A549 (cell line): Measurements from ENCODE around the gene NDUFB10. TPM values are rescaled to one million over a fixed set of nuclear protein-coding genes. Genes with fewer than 3 reads are reported as not detected.

Experiments
- ATAC-seq, 2 experiments: fragments of 200-7000 bp in 1 of 2; fragments of >200 bp in 1 of 2; cut with Nextera tagmentation in 1 of 2; cut with Tn5 transposase in 1 of 2; 3 replicates each; pipeline versions ENCODE4 v1.8.0 to v1.9.1; 2018 to 2020; ENCODE audit warnings: mild to moderate bottlenecking in 1 of 2, moderate library complexity in 1 of 2
- CTCF ChIA-PET: fragments of 300-600 bp; sonication (Branson Sonifier 250); formaldehyde crosslinking; extraction: SDS; loops from one replicate; lab custom pipeline; 2021; ENCODE audit warnings: antibody characterized with exemption, inconsistent platforms; lab: Yijun Ruan, JAX
- POLR2A ChIA-PET: fragments of 350-600 bp; formaldehyde crosslinking; extraction: SDS; loops from one replicate; lab custom pipeline; 2021; ENCODE audit warnings: antibody characterized with exemption, inconsistent platforms; lab: Yijun Ruan, JAX
- DNase-seq, 2 experiments: peaks; one replicate each; pipeline versions ENCODE4 v3.0.0 to v3.0.0-alpha.2; 2011 to 2016; ENCODE audit warnings: low read depth in 1 of 2, low spot score in 1 of 2
- FAIRE-seq: peaks from 2 replicates; lab custom pipeline; 2011; peaks lifted over from hg19 to GRCh38; lab: Jason Lieb, UNC
- H3K27ac ChIP-seq, 2 experiments: fragments of >200 bp; sonication (Bioruptor Twin); formaldehyde crosslinking; 3 replicates each; pipeline ENCODE4 v1.5.1; 2016 to 2017
- H3K4me1 ChIP-seq: fragments of >200 bp; sonication (Bioruptor Twin); formaldehyde crosslinking; 3 replicates; pipeline ENCODE4 v1.6.1; 2016
- H3K4me2 ChIP-seq: fragments of >200 bp; sonication (Bioruptor Twin); formaldehyde crosslinking; 3 replicates; pipeline ENCODE4 v1.6.1; 2016
- H3K4me3 ChIP-seq: fragments of >200 bp; sonication (Bioruptor Twin); formaldehyde crosslinking; 3 replicates; pipeline ENCODE4 v1.5.1; 2016
- H3K9me3 ChIP-seq: fragments of >200 bp; sonication (Bioruptor Twin); formaldehyde crosslinking; 3 replicates; pipeline ENCODE4 v1.6.1; 2016
- CEBPB ChIP-seq, 2 experiments: fragments of >200 bp in 1 of 2; sonication (Bioruptor Twin) in 1 of 2; formaldehyde crosslinking in 1 of 2; IDR thresholded peaks; 2 replicates each; pipeline ENCODE4 v1.6.1; 2012 to 2016
- E2F6 ChIP-seq: IDR thresholded peaks from 2 replicates; pipeline ENCODE4 v1.6.1; 2012; ENCODE audit warnings: low read depth, borderline replicate concordance
- EHF ChIP-seq: fragments of 250-450 bp; sonication (Bioruptor Pico); IDR thresholded peaks from 2 replicates; pipeline ENCODE4 v1.5.0; 2020; ENCODE audit warnings: mild to moderate bottlenecking
- FOSL2 ChIP-seq, 2 experiments: fragments of 450-650 bp in 1 of 2; fragments of >200 bp in 1 of 2; sonication (Bioruptor Twin) in 1 of 2; formaldehyde crosslinking; IDR thresholded peaks; 2 replicates each; pipeline versions ENCODE4 v1.5.0 to v1.6.1; 2016 to 2020; ENCODE audit warnings: mild to moderate bottlenecking in 1 of 2, moderate library complexity in 1 of 2
- HDAC2 ChIP-seq: fragments of 200-600 bp; sonication (generic); IDR thresholded peaks from 2 replicates; pipeline ENCODE4 v1.6.1; 2016
- HEYL ChIP-seq: fragments of 250-450 bp; sonication (Bioruptor Pico); IDR thresholded peaks from 2 replicates; pipeline ENCODE4 v1.8.0; 2021; ENCODE audit warnings: mild to moderate bottlenecking, moderate library complexity
- HOXB13 ChIP-seq: fragments of 250-450 bp; sonication (Bioruptor Pico); IDR thresholded peaks from 2 replicates; pipeline ENCODE4 v1.5.0; 2020; ENCODE audit warnings: low read depth, mild to moderate bottlenecking, moderate library complexity
- HOXB5 ChIP-seq: fragments of 250-450 bp; sonication (Bioruptor Pico); IDR thresholded peaks from 2 replicates; pipeline ENCODE4 v1.5.0; 2020; ENCODE audit warnings: mild to moderate bottlenecking, moderate library complexity
- JUN ChIP-seq, 2 experiments: fragments of >200 bp; sonication (Bioruptor Twin); formaldehyde crosslinking; IDR thresholded peaks; 2 replicates in 1 of 2; 3 replicates in 1 of 2; pipeline ENCODE4 v1.6.1; 2016 to 2017
- MYC ChIP-seq: IDR thresholded peaks from 2 replicates; pipeline ENCODE4 v1.6.1; 2012; ENCODE audit warnings: mild to moderate bottlenecking, inconsistent platforms, low read length, improper control_type of control experiment, borderline replicate concordance
- SMC3 ChIP-seq: fragments of >200 bp; sonication (Bioruptor Twin); formaldehyde crosslinking; IDR thresholded peaks from 3 replicates; pipeline ENCODE4 v1.6.1; 2018; ENCODE audit warnings: inconsistent platforms
- TP53 ChIP-seq: fragments of 250-450 bp; sonication (Bioruptor Pico); IDR thresholded peaks from 2 replicates; pipeline ENCODE4 v1.5.0; 2021; ENCODE audit warnings: mild to moderate bottlenecking, moderate library complexity
- ZC3H11A ChIP-seq: fragments of 450-650 bp; IDR thresholded peaks from 2 replicates; pipeline ENCODE4 v1.6.1; 2014; ENCODE audit warnings: antibody characterized with exemption, mild to moderate bottlenecking
- ZNF302 ChIP-seq: fragments of 250-450 bp; sonication (Bioruptor Pico); IDR thresholded peaks from 2 replicates; pipeline ENCODE4 v1.9.0; 2021; ENCODE audit warnings: inconsistent platforms, mild to moderate bottlenecking, moderate library complexity
- ZSCAN20 ChIP-seq: fragments of 250-450 bp; sonication (Bioruptor Pico); IDR thresholded peaks from 2 replicates; pipeline ENCODE4 v1.8.0; 2022; ENCODE audit warnings: mild to moderate bottlenecking, moderate library complexity
- WGBS: methylation state at CpG from one replicate; pipeline ENCODE4 v1.1.6; 2017; ENCODE audit errors: missing lambda C conversion rate; 5-methylcytosine and 5-hydroxymethylcytosine counted together
- polyA plus RNA-seq, 4 experiments: library from polyadenylated mRNA; depleted of rRNA in 3 of 4; stranded (reverse); fragments of >200 nt; fragmentation: RNase III in 1 of 4; extraction: RNeasy Plus Mini Kit Qiagen cat#74134 plus additional on column Dnase treatment in 1 of 4; gene quantifications; 2 replicates in 3 of 4; 3 replicates in 1 of 4; pipeline ENCODE4 v1.2.3, GENCODE V29; 2011 to 2017
- TF ChIP-seq, protein P1 (sequence below): IDR thresholded peaks from 2 replicates; pipeline ENCODE4 v1.6.1; 2012
- TF ChIP-seq, protein P2 (sequence below): fragments of 450-650 bp; IDR thresholded peaks from 2 replicates; pipeline ENCODE4 v1.6.1; 2014; ENCODE audit warnings: antibody characterized with exemption
- TF ChIP-seq, protein P3 (sequence below): fragments of >200 bp; sonication (Bioruptor Twin); formaldehyde crosslinking; IDR thresholded peaks from 3 replicates; pipeline ENCODE4 v1.6.1; 2016
- TF ChIP-seq, protein P4 (sequence below): fragments of >200 bp; sonication (Bioruptor Twin); formaldehyde crosslinking; IDR thresholded peaks from 3 replicates; pipeline ENCODE4 v1.5.1; 2016

Gene NDUFB10
- polyA plus RNA-seq, 2 of the 4 experiments (the other 2 are of a cell fraction): 198 to 389 TPM

DNA sequence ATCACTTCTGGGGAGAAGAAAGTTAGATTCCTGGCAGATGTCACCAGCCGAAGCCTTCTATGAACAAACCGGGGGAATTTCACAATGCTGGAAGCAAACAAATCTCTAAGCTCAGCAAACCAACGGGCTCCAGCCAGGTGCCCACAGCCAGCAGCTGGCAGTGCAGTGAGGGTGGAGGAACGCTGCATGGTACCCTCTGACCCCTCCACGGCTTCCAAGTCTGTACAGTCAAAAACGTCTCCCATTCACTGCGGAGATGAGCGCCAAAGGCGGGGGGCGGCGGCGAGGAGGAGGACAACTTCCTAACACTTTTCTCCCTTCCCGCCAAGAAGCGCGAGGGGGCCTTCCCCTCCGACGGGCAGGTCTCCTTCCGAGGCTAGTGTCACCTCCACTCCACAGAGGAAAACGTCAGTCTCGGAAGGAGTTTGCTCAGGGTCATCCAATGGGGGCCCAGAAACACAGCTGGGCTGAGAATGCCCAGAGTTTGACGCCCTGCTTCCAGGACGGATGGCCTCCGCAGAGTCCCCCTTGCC, 49.4 kb downstream of the NDUFB10 start:
- Histone ChIP-seq H3K4me2 (peak overlapping the region; percentile 91), H3K9me3 (no peaks in the 10 kb centered on the region), H3K4me1 (peaks cover 52% of the 10 kb centered on the region), H3K27ac (peak overlapping the region; percentile 95 to 98), H3K4me3 (peak overlapping the region; percentile 94)
- 3% methylated on average over 19 of the region's 23 CpGs for WGBS
- FAIRE-seq (no peak), ATAC-seq (no peak), DNase-seq (no peak)
- TF ChIP-seq ZNF302 (no peak), CEBPB (IDR thresholded peaks at IDR 0.05) (0 out of 4 replicates have a peak, but pooled peaks of 1 of the 2 experiments have one; percentile 25), EHF (CRISPR knock-in tag) (no peak), TP53 (CRISPR knock-in tag) (0 out of 2 replicates have a peak, but pooled peaks have one; percentile 33), E2F6 (peak; percentile 95)
- TF ChIP-seq, protein P1, sequence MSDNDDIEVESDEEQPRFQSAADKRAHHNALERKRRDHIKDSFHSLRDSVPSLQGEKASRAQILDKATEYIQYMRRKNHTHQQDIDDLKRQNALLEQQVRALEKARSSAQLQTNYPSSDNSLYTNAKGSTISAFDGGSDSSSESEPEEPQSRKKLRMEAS: peak; percentile 69
- TF ChIP-seq, protein P2, sequence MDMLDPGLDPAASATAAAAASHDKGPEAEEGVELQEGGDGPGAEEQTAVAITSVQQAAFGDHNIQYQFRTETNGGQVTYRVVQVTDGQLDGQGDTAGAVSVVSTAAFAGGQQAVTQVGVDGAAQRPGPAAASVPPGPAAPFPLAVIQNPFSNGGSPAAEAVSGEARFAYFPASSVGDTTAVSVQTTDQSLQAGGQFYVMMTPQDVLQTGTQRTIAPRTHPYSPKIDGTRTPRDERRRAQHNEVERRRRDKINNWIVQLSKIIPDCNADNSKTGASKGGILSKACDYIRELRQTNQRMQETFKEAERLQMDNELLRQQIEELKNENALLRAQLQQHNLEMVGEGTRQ: no peak
- CTCF ChIA-PET: interaction anchor here (0.9 to 11.3 kb wide), 7 partner anchors 14 to 138 kb away, joined by 3 to 196 read pairs (median 4); partner anchors contain the start of genes GFER, NOXO1 and SYNGR3
- POLR2A ChIA-PET: interaction anchor here (0.7 to 1.4 kb wide), 3 partner anchors 25 to 146 kb away, joined by 3 to 4 read pairs (median 4); partner anchors contain the start of genes GFER, RPS2 and TRAF7

DNA sequence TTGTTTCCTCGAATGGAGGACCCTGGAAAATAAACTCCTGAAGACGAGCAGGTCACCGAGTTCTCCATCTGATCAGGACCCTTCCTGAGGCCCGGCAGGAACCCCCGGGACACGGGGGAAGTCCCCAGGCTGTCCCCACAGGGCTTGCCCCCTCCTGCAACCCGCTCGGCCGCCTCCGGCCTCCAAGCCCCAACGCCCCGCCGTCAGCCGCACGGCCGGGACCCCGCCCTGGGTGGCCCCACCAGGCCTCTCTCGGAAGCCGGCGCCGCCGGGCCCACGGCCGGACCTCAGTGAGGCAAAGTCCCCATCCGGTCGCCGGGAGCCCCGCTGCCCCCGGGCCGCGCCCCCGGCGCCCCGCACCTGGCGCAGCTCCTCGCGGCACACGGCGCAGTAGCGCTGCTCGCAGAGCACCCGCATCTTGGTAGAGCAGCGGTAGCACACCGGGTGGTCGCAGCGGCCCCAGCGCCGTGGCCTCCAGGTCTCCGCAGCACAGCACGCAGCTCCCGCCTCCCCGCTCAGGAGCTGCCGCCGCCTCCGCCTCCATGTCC, 49.9 kb downstream of the NDUFB10 start:
- POLR2A ChIA-PET: interaction anchor here (1.3 kb wide), 1 partner anchor 146 kb away, joined by 4 read pairs; the partner anchor contains the start of gene TRAF7
- Histone ChIP-seq H3K4me3 (peak overlapping the region; percentile 94), H3K9me3 (no peaks in the 10 kb centered on the region), H3K27ac (peak overlapping the region; percentile 95 to 98)
- CTCF ChIA-PET: interaction anchor here (0.9 to 11.3 kb wide), 5 partner anchors 13 to 138 kb away, joined by 3 to 196 read pairs (median 11); partner anchors contain the start of genes GFER, NOXO1 and SYNGR3
- DNase-seq: no peak
- WGBS: 3% methylated on average over 11 of the region's 55 CpGs
- ATAC-seq: peak in 1 of 2 experiments; percentile 35; a peak in 4 of 6 replicates
- TF ChIP-seq, protein P1: 0 out of 2 replicates have a peak, but pooled peaks have one; percentile 7
- TF ChIP-seq FOSL2 (IDR thresholded peaks at IDR 0.05) (no peak), FOSL2 (CRISPR knock-in tag; IDR thresholded peaks at IDR 0.05) (no peak), SMC3 (no peak)
- TF ChIP-seq, all 56 proteins: peak for 1
- peak overlapping the region; percentile 91 for H3K4me2 ChIP-seq
- FAIRE-seq: no peak
- peaks cover 53% of the 10 kb centered on the region for H3K4me1 ChIP-seq

DNA sequence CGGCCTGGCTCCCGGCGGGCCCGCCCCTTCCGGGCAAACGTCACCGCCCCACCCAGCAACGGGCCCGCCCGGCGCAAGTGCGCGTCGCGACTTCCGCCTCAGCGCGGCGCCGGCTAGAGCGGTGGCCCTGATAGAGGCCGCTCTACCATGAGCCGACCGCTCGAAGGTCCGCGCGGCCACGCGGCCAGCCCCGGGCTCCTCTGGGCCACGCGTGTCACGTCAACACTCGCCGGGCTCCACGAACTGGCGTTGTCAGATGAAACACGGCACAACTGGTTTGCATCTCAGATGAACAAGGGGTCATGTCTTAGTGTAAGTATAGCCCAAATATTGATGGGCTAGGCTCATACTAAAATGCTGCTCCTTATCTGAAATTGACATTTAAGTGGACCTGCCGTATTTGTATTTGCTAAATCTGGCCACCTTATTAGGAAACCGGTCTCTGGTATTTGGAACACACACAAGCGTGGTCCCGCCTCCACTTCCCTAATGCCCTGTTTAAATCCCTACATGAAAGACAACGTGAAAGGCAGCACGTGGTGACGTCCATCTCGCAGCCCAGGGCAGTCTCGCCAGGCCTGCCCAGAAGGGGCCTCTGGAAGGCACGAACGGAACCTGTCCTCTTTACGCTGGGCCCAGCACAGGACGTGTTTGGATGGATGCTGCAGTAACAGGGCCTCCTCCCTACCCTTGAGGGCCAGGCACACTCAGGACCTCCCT, 50.6 kb downstream of the NDUFB10 start, which contains the start of gene ZNF598:
Gene ZNF598, minus strand, starts transcription at position 31 of the 720 bp plus-strand sequence.
- peak; percentile 89 to 90 for ATAC-seq
- POLR2A ChIA-PET: no interaction called here
- no peak for FAIRE-seq
- peak within 1 kb of the TSS; percentile 94 for H3K4me3 ChIP-seq
- WGBS: 16% methylated on average over 18 of the region's 52 CpGs
- no peaks in the 10 kb centered on the region for H3K9me3 ChIP-seq
- CTCF ChIA-PET: interaction anchor here (5.4 to 11.3 kb wide), 2 partner anchors 14 to 21 kb away, joined by 41 to 196 read pairs; partner anchors contain the start of genes GFER, NOXO1 and SYNGR3
- DNase-seq: peak; percentile 84 to 93
- H3K4me1 ChIP-seq: peaks cover 53% of the 10 kb centered on the region
- H3K27ac ChIP-seq: peak within 1 kb of the TSS; percentile 95 to 98
- H3K4me2 ChIP-seq: peak within 1 kb of the TSS; percentile 91
- TF ChIP-seq ZSCAN20 (CRISPR knock-in tag): 0 out of 2 replicates have a peak, but pooled peaks have one; percentile 25
- TF ChIP-seq MYC: peak; percentile 91
- TF ChIP-seq HOXB5 (CRISPR knock-in tag): peak; percentile 54; the same call in 1 of the 2 replicates
- TF ChIP-seq, protein P2: peak; percentile 60
- no peak for TF ChIP-seq HDAC2
- TF ChIP-seq HOXB13: peak; percentile 73; the same call in 1 of the 2 replicates
- no peak for TF ChIP-seq HEYL (CRISPR knock-in tag)
- TF ChIP-seq, protein P1: peak; percentile 97
- TF ChIP-seq, protein P3, sequence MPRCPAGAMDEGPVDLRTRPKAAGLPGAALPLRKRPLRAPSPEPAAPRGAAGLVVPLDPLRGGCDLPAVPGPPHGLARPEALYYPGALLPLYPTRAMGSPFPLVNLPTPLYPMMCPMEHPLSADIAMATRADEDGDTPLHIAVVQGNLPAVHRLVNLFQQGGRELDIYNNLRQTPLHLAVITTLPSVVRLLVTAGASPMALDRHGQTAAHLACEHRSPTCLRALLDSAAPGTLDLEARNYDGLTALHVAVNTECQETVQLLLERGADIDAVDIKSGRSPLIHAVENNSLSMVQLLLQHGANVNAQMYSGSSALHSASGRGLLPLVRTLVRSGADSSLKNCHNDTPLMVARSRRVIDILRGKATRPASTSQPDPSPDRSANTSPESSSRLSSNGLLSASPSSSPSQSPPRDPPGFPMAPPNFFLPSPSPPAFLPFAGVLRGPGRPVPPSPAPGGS: peak; percentile 75
- TF ChIP-seq TP53 (CRISPR knock-in tag): peak; percentile 63; the same call in 1 of the 2 replicates
- peak; percentile 66; the same call in 1 of the 2 replicates for TF ChIP-seq E2F6
- peak; percentile 84 to 89 for TF ChIP-seq JUN (IDR thresholded peaks at IDR 0.05)
- TF ChIP-seq, protein P4, sequence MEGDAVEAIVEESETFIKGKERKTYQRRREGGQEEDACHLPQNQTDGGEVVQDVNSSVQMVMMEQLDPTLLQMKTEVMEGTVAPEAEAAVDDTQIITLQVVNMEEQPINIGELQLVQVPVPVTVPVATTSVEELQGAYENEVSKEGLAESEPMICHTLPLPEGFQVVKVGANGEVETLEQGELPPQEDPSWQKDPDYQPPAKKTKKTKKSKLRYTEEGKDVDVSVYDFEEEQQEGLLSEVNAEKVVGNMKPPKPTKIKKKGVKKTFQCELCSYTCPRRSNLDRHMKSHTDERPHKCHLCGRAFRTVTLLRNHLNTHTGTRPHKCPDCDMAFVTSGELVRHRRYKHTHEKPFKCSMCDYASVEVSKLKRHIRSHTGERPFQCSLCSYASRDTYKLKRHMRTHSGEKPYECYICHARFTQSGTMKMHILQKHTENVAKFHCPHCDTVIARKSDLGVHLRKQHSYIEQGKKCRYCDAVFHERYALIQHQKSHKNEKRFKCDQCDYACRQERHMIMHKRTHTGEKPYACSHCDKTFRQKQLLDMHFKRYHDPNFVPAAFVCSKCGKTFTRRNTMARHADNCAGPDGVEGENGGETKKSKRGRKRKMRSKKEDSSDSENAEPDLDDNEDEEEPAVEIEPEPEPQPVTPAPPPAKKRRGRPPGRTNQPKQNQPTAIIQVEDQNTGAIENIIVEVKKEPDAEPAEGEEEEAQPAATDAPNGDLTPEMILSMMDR: no peak; the same call in 2 of the 3 replicates
- no peak for TF ChIP-seq ZC3H11A
